ENCODE measurements around the gene STOM. TPM values are rescaled to one million over a fixed set of nuclear protein-coding genes. Genes with fewer than 3 reads are reported as not detected.

STOM gene
- total RNA-seq, 4 donors from 2014 or later: 78.2 to 195 (median 111) TPM

DNA sequence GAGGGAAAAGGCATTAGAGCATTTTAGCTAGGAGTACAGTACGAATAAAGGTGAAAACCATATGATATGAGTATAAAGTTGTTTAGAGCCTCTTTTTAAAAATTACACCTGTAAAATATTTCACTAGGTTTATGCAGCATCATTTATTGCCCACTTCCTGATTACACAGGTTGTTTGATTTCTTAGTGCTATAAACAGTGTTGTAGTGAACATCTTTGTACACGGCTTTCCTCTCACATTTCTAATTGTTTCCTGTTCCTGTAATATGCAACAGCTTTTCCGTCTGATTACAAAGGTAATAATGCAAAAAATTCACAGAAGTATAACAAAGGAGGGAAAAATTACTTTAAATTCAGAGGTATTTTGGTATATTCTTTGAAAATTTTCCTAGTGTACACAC, 13.0 kb downstream of the STOM start:
- peak overlapping the region; percentile 76 to 96 (median 92) for H3K27ac ChIP-seq
- H3K27me3 ChIP-seq: no peaks in the 10 kb centered on the region
- in situ Hi-C loops (cut with MboI; ENCODE audit: low pct_ligation_motif_present in 1 of 4, low pct_unique_long_range_greater_than_20kb in 1 of 4, low sequenced_read_pairs in 3 of 4): no loop called here
- H3K36me3 ChIP-seq: peaks cover 0 to 5% (median 0%) of the 10 kb centered on the region in 4 donors
- DNase-seq: no peak
- TF ChIP-seq POLR2A (IDR thresholded peaks at IDR 0.05) (no peak), POLR2AphosphoS5 (IDR thresholded peaks at IDR 0.05) (peak in 1 of 3 donors; percentile 53)
- intact Hi-C loops (cut with DNase I; ENCODE audit: low total_unique reads): no loop called here
- 44 to 50% methylated on average over 3 of the region's 3 CpGs for WGBS, 2 donors (ENCODE audit: low coverage in 1 of 2)
- peaks cover 33 to 96% (median 69%) of the 10 kb centered on the region in 4 donors for H3K4me1 ChIP-seq
- H3K9me3 ChIP-seq: no peaks in the 10 kb centered on the region
- no peak overlapping the region for H3K4me3 ChIP-seq

DNA sequence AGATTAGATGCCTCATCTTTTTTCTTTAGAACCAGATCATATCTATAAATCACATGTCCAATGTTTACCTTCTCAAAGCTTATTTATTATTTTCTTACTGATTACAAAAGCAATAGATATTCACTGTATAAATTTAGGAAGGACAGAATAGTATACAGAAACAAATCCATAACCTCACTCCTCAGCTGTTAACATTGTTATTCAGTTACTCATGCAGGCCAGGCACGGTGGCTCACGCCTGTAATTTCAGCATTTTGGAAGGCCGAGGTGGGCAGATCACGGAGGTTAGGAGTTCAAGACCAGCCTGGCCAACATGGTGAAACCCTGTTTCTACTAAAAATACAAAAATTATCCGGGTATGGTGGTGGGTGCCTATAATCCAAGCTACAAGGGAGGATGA, 15.3 kb downstream of the STOM start:
- 69% methylated on average over 5 of the region's 5 CpGs; no CpG with 5 or more reads in 1 of the 2 donors for WGBS, 2 donors (ENCODE audit: low coverage in 1 of 2)
- in situ Hi-C loops (cut with MboI; ENCODE audit: low pct_ligation_motif_present in 1 of 4, low pct_unique_long_range_greater_than_20kb in 1 of 4, low sequenced_read_pairs in 3 of 4) (no loop called here), intact Hi-C loops (cut with DNase I; ENCODE audit: low total_unique reads) (no loop called here)
- DNase-seq: no peak
- H3K36me3 ChIP-seq: peaks cover 0 to 5% (median 0%) of the 10 kb centered on the region in 4 donors
- peaks cover 39 to 99% (median 72%) of the 10 kb centered on the region in 4 donors for H3K4me1 ChIP-seq
- H3K27me3 ChIP-seq: no peaks in the 10 kb centered on the region
- H3K4me3 ChIP-seq: no peak overlapping the region
- no peak for TF ChIP-seq POLR2AphosphoS5 (IDR thresholded peaks at IDR 0.05)
- no peak for TF ChIP-seq EP300 (IDR thresholded peaks at IDR 0.05; ENCODE audit: low read depth)
- TF ChIP-seq, protein P1, sequence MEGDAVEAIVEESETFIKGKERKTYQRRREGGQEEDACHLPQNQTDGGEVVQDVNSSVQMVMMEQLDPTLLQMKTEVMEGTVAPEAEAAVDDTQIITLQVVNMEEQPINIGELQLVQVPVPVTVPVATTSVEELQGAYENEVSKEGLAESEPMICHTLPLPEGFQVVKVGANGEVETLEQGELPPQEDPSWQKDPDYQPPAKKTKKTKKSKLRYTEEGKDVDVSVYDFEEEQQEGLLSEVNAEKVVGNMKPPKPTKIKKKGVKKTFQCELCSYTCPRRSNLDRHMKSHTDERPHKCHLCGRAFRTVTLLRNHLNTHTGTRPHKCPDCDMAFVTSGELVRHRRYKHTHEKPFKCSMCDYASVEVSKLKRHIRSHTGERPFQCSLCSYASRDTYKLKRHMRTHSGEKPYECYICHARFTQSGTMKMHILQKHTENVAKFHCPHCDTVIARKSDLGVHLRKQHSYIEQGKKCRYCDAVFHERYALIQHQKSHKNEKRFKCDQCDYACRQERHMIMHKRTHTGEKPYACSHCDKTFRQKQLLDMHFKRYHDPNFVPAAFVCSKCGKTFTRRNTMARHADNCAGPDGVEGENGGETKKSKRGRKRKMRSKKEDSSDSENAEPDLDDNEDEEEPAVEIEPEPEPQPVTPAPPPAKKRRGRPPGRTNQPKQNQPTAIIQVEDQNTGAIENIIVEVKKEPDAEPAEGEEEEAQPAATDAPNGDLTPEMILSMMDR (IDR thresholded peaks at IDR 0.05): no peak
- TF ChIP-seq POLR2A (IDR thresholded peaks at IDR 0.05): no peak
- H3K27ac ChIP-seq: peak overlapping the region; percentile 72 to 96 (median 84)
- H3K9me3 ChIP-seq: no peaks in the 10 kb centered on the region

DNA sequence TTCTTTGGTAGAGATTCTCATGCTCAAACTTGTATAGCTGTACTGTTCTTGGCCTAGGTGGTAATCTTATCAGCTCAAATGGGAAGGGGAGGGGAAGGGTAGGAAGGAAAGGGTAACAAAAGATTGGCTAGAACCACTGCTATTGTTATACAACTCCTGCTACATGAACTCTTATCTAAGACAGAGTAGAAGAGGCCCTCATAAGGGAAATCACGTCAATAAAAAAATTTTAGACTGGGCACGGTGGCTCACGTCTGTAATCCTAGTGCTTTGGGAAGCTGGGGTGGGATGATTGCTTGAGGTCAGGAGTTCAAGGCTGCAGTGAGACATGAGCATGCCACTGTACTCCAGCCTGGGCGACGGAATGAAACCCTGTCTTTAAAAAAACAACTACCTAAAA, 15.9 kb downstream of the STOM start:
- in situ Hi-C loops (cut with MboI; ENCODE audit: low pct_ligation_motif_present in 1 of 4, low pct_unique_long_range_greater_than_20kb in 1 of 4, low sequenced_read_pairs in 3 of 4) (no loop called here), intact Hi-C loops (cut with DNase I; ENCODE audit: low total_unique reads) (no loop called here)
- Histone ChIP-seq H3K27ac (peak overlapping the region; percentile 72 to 96 (median 84)), H3K36me3 (peaks cover 0 to 5% (median 0%) of the 10 kb centered on the region in 4 donors), H3K4me1 (peaks cover 35 to 99% (median 72%) of the 10 kb centered on the region in 4 donors), H3K9me3 (no peaks in the 10 kb centered on the region), H3K4me3 (no peak overlapping the region), H3K27me3 (no peaks in the 10 kb centered on the region)
- peak; percentile 31 for DNase-seq
- WGBS, 2 donors (ENCODE audit: low coverage in 1 of 2): 22 to 29% methylated on average over 5 of the region's 5 CpGs
- TF ChIP-seq POLR2A (IDR thresholded peaks at IDR 0.05): no peak
- TF ChIP-seq, protein P1 (IDR thresholded peaks at IDR 0.05): no peak

DNA sequence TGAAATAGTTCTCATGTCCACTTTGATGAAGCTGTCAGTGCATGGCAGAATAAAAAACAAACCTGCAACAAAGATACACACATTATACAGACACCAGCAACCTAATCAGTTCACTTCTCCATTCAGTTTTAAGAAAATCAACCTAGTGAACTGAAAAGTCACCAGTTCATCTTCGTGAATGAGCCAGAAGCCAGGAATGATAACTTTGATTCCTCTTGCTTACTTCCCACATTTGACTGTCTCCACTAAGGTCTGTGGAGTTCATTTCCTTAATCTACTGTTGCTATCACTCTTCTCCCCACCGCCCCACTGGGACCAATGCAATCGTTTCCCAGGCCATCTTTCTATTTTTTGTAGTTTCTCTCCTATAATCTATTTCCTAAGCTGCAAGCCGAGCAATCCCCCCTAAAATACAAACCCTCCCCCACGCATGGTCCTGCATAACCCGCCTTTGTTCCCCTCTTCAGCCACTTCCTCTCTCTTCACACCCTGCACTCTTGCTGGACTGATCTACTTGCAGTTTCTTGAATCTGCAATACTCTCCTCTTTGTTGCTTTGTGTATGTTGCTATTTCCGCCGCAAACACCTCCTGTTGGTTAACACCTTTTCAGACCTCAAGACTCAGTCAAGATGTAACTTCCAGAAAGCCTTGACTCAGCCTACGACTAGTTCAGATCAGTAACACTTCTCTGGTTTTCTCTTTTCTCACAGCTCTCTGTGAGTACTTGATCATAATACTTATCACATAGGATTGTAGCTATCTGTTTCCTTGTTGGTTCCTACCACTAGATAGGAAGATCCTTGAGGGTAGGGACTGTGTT, 16.6 kb downstream of the STOM start:
- intact Hi-C loops (cut with DNase I; ENCODE audit: low total_unique reads): no loop called here
- Histone ChIP-seq H3K27me3 (no peaks in the 10 kb centered on the region), H3K4me1 (peaks cover 28 to 99% (median 65%) of the 10 kb centered on the region in 4 donors), H3K4me3 (no peak overlapping the region), H3K9me3 (no peaks in the 10 kb centered on the region), H3K27ac (peak overlapping the region; percentile 72 to 96 (median 84)), H3K36me3 (peaks cover 0 to 5% (median 0%) of the 10 kb centered on the region in 4 donors)
- 58 to 74% methylated on average over 9 of the region's 9 CpGs for WGBS, 2 donors (ENCODE audit: low coverage in 1 of 2)
- TF ChIP-seq, protein P1 (IDR thresholded peaks at IDR 0.05): no peak
- TF ChIP-seq POLR2AphosphoS5 (IDR thresholded peaks at IDR 0.05) (no peak), POLR2A (IDR thresholded peaks at IDR 0.05) (no peak), EP300 (IDR thresholded peaks at IDR 0.05; ENCODE audit: low read depth) (no peak)
- no peak for DNase-seq
- in situ Hi-C loops (cut with MboI; ENCODE audit: low pct_ligation_motif_present in 1 of 4, low pct_unique_long_range_greater_than_20kb in 1 of 4, low sequenced_read_pairs in 3 of 4): no loop called here
